Suprapubic skin (tissue), 4 donors: ENCODE data around the gene TRIM28.

Experiments
- CTCF ChIP-seq, 2 donors: fragments of 200-600 bp in 1 of 2; fragments of 450-650 bp in 1 of 2; sonication (generic) in 1 of 2; IDR thresholded peaks; one replicate each; pipeline ENCODE4 v1.5.1; 2016 to 2019; ENCODE audit warnings: antibody characterized with exemption in 2 of 2, mild to moderate bottlenecking in 1 of 2, moderate library complexity in 1 of 2
- EP300 ChIP-seq: sonication (generic); formaldehyde crosslinking; IDR thresholded peaks from one replicate; pipeline ENCODE4 v1.6.1; 2017; ENCODE audit warnings: antibody characterized with exemption
- POLR2A ChIP-seq, 2 donors: fragments of 450-650 bp; IDR thresholded peaks; one replicate each; pipeline ENCODE4 v1.6.1; 2017; ENCODE audit warnings: antibody characterized with exemption in 2 of 2, mild to moderate bottlenecking in 2 of 2, moderate library complexity in 2 of 2
- POLR2AphosphoS5 ChIP-seq, 3 donors: sonication (generic); formaldehyde crosslinking; IDR thresholded peaks; one replicate each; pipeline ENCODE4 v1.6.1; 2017; ENCODE audit warnings: antibody characterized with exemption in 3 of 3

GRCh38 chr19:58552655-58553054, 8.8 kb downstream of the TRIM28 start:
- TF ChIP-seq POLR2AphosphoS5 (IDR thresholded peaks at IDR 0.05): no peak
- no peak for TF ChIP-seq CTCF (IDR thresholded peaks at IDR 0.05)
- no peak for TF ChIP-seq POLR2A (IDR thresholded peaks at IDR 0.05)
- no peak for TF ChIP-seq EP300
